H1 (cell line): ENCODE results near the gene COL6A5. TPM values are rescaled to one million over a fixed set of nuclear protein-coding genes. Genes with fewer than 3 reads are reported as not detected.

Experiments used
- CTCF ChIA-PET: fragments of 300-600 bp; sonication (Branson Sonifier 250); formaldehyde crosslinking; loops from one replicate; lab custom pipeline; 2021; ENCODE audit not compliant: partially characterized antibody; lab: Charles Lee
- POLR2A ChIA-PET: fragments of 300-600 bp; sonication (Branson Sonifier 250); formaldehyde crosslinking; loops from one replicate; lab custom pipeline; 2021; ENCODE audit warnings: inconsistent platforms; ENCODE audit not compliant: partially characterized antibody; lab: Charles Lee
- DNase-seq, 2 experiments: peaks; one replicate each; pipeline versions ENCODE4 v3.0.0 to v3.0.0-alpha.2; 2010 to 2022; ENCODE audit warnings: low spot score in 2 of 2, low read depth in 1 of 2, mixed read lengths in 1 of 2
- FAIRE-seq: peaks from 2 replicates; lab custom pipeline; 2011; peaks lifted over from hg19 to GRCh38; lab: Jason Lieb, UNC
- H2AFZ ChIP-seq: 2 replicates; pipeline ENCODE4 v1.8.1; 2012; ENCODE audit warnings: low read length, inconsistent platforms
- H2AK5ac ChIP-seq: 2 replicates; pipeline ENCODE4 v1.6.1; 2013; ENCODE audit warnings: low read depth, low read length
- H2BK120ac ChIP-seq: replicated peaks from 2 replicates; pipeline ENCODE3; 2013; ENCODE audit warnings: low read depth, low read length, inconsistent platforms
- H2BK12ac ChIP-seq: 2 replicates; pipeline ENCODE4 v1.6.1; 2013; ENCODE audit warnings: low read depth, low read length
- H2BK15ac ChIP-seq: 2 replicates; pipeline ENCODE4 v1.6.1; 2013; ENCODE audit warnings: low read length
- H2BK20ac ChIP-seq: 2 replicates; pipeline ENCODE4 v1.6.1; 2013; ENCODE audit warnings: low read length
- H2BK5ac ChIP-seq: 2 replicates; pipeline ENCODE4 v1.6.1; 2013; ENCODE audit warnings: low read depth, low read length
- H3K14ac ChIP-seq: 2 replicates; pipeline ENCODE4 v1.6.1; 2013; ENCODE audit warnings: inconsistent platforms; ENCODE audit not compliant: insufficient read length
- H3K18ac ChIP-seq: 2 replicates; pipeline ENCODE4 v1.6.1; 2013; ENCODE audit warnings: low read length; ENCODE audit errors: extremely low read depth
- H3K23ac ChIP-seq: 2 replicates; pipeline ENCODE4 v1.6.1; 2013; ENCODE audit warnings: inconsistent platforms; ENCODE audit not compliant: insufficient read length
- H3K23me2 ChIP-seq: 2 replicates; pipeline ENCODE4 v1.6.1; 2013; ENCODE audit warnings: low read depth, low read length
- H3K27ac ChIP-seq: 2 replicates; pipeline ENCODE4 v1.6.1; 2011; ENCODE audit warnings: low read depth, low read length, inconsistent platforms
- H3K27me3 ChIP-seq, 4 experiments: replicated peaks in 1 of 4; 1 replicate in 1 of 4; 2 replicates in 3 of 4; pipeline versions ENCODE4 v1.6.1 to v1.8.1; 2011 to 2013; ENCODE audit warnings: low read length in 3 of 4, mild to moderate bottlenecking in 3 of 4, inconsistent platforms in 2 of 4, mixed read lengths in 2 of 4, moderate library complexity in 1 of 4; ENCODE audit not compliant: control insufficient read depth in 3 of 4, insufficient read depth in 3 of 4; ENCODE audit errors: extremely low read depth in 1 of 4
- H3K36me3 ChIP-seq, 4 experiments: 2 replicates each; pipeline versions ENCODE4 v1.6.1 to v1.8.1; 2011 to 2013; ENCODE audit warnings: mild to moderate bottlenecking in 4 of 4, low read length in 3 of 4, moderate library complexity in 2 of 4, control low read depth in 1 of 4, inconsistent platforms in 1 of 4; ENCODE audit not compliant: insufficient read depth in 4 of 4, control insufficient read depth in 2 of 4
- H3K4ac ChIP-seq: replicated peaks from 2 replicates; pipeline ENCODE3; 2013; ENCODE audit warnings: low read length, low read depth, mixed read lengths, inconsistent platforms; ENCODE audit not compliant: insufficient read length
- H3K4me1 ChIP-seq, 4 experiments: replicated peaks in 1 of 4; 1 replicate in 1 of 4; 2 replicates in 3 of 4; pipeline versions ENCODE4 v1.6.1 to v1.8.1; 2011 to 2013; ENCODE audit warnings: low read length in 3 of 4, inconsistent platforms in 2 of 4, mixed read lengths in 1 of 4; ENCODE audit not compliant: insufficient read depth in 4 of 4, control insufficient read depth in 3 of 4
- H3K4me2 ChIP-seq, 2 experiments: 2 replicates each; pipeline versions ENCODE4 v1.6.1 to v1.8.1; 2011 to 2013; ENCODE audit warnings: low read depth in 2 of 2, low read length in 2 of 2, control low read depth in 1 of 2, inconsistent platforms in 1 of 2, mild to moderate bottlenecking in 1 of 2; ENCODE audit not compliant: insufficient read depth in 1 of 2
- H3K4me3 ChIP-seq, 4 experiments: fragments of 200-600, 300-600 bp in 1 of 4; sonication (generic), shearing (Covaris generic), sonication (Bioruptor Twin) in 1 of 4; 2 replicates each; pipeline versions ENCODE4 v1.5.1 to v1.8.1; 2011 to 2016; ENCODE audit warnings: low read length in 4 of 4, low read depth in 3 of 4, control low read depth in 2 of 4, inconsistent platforms in 2 of 4, mild to moderate bottlenecking in 2 of 4, mixed read lengths in 1 of 4, moderate library complexity in 1 of 4; ENCODE audit not compliant: insufficient read depth in 2 of 4; ENCODE audit errors: extremely low read depth in 1 of 4
- H3K56ac ChIP-seq: replicated peaks from 2 replicates; pipeline ENCODE3; 2013; ENCODE audit warnings: low read depth, mild to moderate bottlenecking, mixed read lengths, low read length, inconsistent platforms; ENCODE audit not compliant: insufficient read length
- H3K79me1 ChIP-seq: 2 replicates; pipeline ENCODE4 v1.6.1; 2013; ENCODE audit warnings: low read depth, low read length, control low read depth
- H3K79me2 ChIP-seq, 2 experiments: 2 replicates each; pipeline versions ENCODE4 v1.6.1 to v1.8.1; 2012 to 2013; ENCODE audit warnings: low read length in 2 of 2, mild to moderate bottlenecking in 2 of 2, inconsistent platforms in 1 of 2; ENCODE audit not compliant: insufficient read depth in 2 of 2, control insufficient read depth in 1 of 2
- H3K9ac ChIP-seq, 4 experiments: replicated peaks in 1 of 4; 1 replicate in 1 of 4; 2 replicates in 3 of 4; pipeline versions ENCODE4 v1.6.1 to v1.8.1; 2011 to 2013; ENCODE audit warnings: low read depth in 3 of 4, low read length in 3 of 4, control low read depth in 2 of 4, mild to moderate bottlenecking in 2 of 4, moderate library complexity in 2 of 4, inconsistent platforms in 1 of 4; ENCODE audit errors: extremely low read depth in 1 of 4
- H3K9me3 ChIP-seq, 2 experiments: 2 replicates each; pipeline versions ENCODE4 v1.6.1 to v1.8.1; 2012 to 2013; ENCODE audit warnings: mild to moderate bottlenecking in 2 of 2, moderate library complexity in 2 of 2, control low read depth in 1 of 2, inconsistent platforms in 1 of 2, low read depth in 1 of 2, low read length in 1 of 2, mixed read lengths in 1 of 2; ENCODE audit not compliant: insufficient read depth in 2 of 2
- H4K20me1 ChIP-seq, 2 experiments: replicated peaks in 1 of 2; 2 replicates each; pipeline versions ENCODE3 to v1.8.1; 2011 to 2013; ENCODE audit warnings: inconsistent platforms in 2 of 2, low read length in 2 of 2, mild to moderate bottlenecking in 1 of 2; ENCODE audit not compliant: insufficient read depth in 2 of 2, control insufficient read depth in 1 of 2
- H4K5ac ChIP-seq: 2 replicates; pipeline ENCODE4 v1.6.1; 2013; ENCODE audit warnings: low read length, low read depth, mixed read lengths, inconsistent platforms; ENCODE audit not compliant: insufficient read length
- H4K8ac ChIP-seq: 2 replicates; pipeline ENCODE4 v1.8.0; 2013; ENCODE audit warnings: mild to moderate bottlenecking, moderate library complexity, low read length, inconsistent platforms; ENCODE audit not compliant: insufficient read depth; ENCODE audit errors: extremely low read depth
- H4K91ac ChIP-seq: replicated peaks from 2 replicates; pipeline ENCODE3; 2013; ENCODE audit warnings: low read length, mixed read lengths, inconsistent platforms; ENCODE audit not compliant: insufficient read length
- BACH1 ChIP-seq: IDR thresholded peaks from 2 replicates; pipeline ENCODE4 v1.6.1; 2012; ENCODE audit warnings: low read length, improper control_type of control experiment
- CHD1 ChIP-seq: IDR thresholded peaks from 2 replicates; pipeline ENCODE4 v1.6.1; 2012; ENCODE audit warnings: low read depth, low read length, improper control_type of control experiment
- JUND ChIP-seq: IDR thresholded peaks from 2 replicates; pipeline ENCODE4 v1.6.1; 2011; ENCODE audit warnings: mild to moderate bottlenecking, improper control_type of control experiment, low read length
- KDM1A ChIP-seq: fragments of 200-600, 300-600 bp; sonication (generic); IDR thresholded peaks from 2 replicates; pipeline ENCODE4 v1.7.1; 2016; ENCODE audit warnings: mild to moderate bottlenecking, low read length, borderline replicate concordance
- MAX ChIP-seq: IDR thresholded peaks from 2 replicates; pipeline ENCODE4 v1.6.1; 2012; ENCODE audit warnings: inconsistent platforms
- PHF8 ChIP-seq: fragments of 200-600 bp; sonication (generic); conservative IDR thresholded peaks from 2 replicates; pipeline ENCODE4 v1.7.1; 2012; ENCODE audit warnings: low read depth, mild to moderate bottlenecking, inconsistent platforms, low read length, moderate library complexity
- POLR2AphosphoS5 ChIP-seq: IDR thresholded peaks from 2 replicates; pipeline ENCODE4 v1.6.1; 2011; ENCODE audit warnings: low read depth, low read length
- WGBS, 2 experiments: shearing (Covaris generic) in 1 of 2; methylation state at CpG; one replicate each; pipeline versions ENCODE4 v1.1.6 to v1.1.7; 2013 to 2015; ENCODE audit warnings: low lambda C conversion rate in 2 of 2, mixed read lengths in 2 of 2, inconsistent platforms in 1 of 2, low coverage in 1 of 2, missing lambda C conversion rate in 1 of 2; ENCODE audit not compliant: insufficient replicate concordance in 2 of 2, insufficient coverage in 1 of 2, insufficient read length in 1 of 2; ENCODE audit errors: extremely low coverage in 1 of 2, missing lambda C conversion rate in 1 of 2; 5-methylcytosine and 5-hydroxymethylcytosine counted together
- polyA plus RNA-seq, 7 experiments: library from polyadenylated mRNA; depleted of rRNA in 3 of 7; stranded (reverse) in 5 of 7; unstranded in 2 of 7; fragments of >200 nt in 5 of 7; fragments of 200-250 nt in 2 of 7; gene quantifications; 1 replicate in 5 of 7; 2 replicates in 1 of 7; 4 replicates in 1 of 7; pipeline versions ENCODE4 v1.2.1 to v1.2.3, GENCODE V29; 2011 to 2013; ENCODE audit warnings: missing spikeins in 2 of 7, mixed read lengths in 2 of 7
- total RNA-seq: library from RNA; stranded (reverse); fragmentation: NEBNext Ultra II Directional; extraction: Animal tissue kit (Norgen Biotek cat#: 25700); gene quantifications from 2 replicates; pipeline ENCODE4 v1.2.1, GENCODE V29; 2021

The COL6A5 gene
- total and polyA plus RNA-seq, 2 of the 8 experiments (the other 6 are each of a cell fraction or from before 2014, with no cell fraction given), result 0.05 to 0.06 TPM

GRCh38 chr3:130316169-130316568, 29.3 kb upstream of the COL6A5 start:
- H2BK20ac ChIP-seq, result no peak overlapping the region
- peaks cover 0 to 1% (median 0%) of the 10 kb centered on the region in 4 experiments; a peak in 1 of 7 replicates for H3K27me3 ChIP-seq
- H3K9ac ChIP-seq, result no peak overlapping the region
- POLR2A ChIA-PET, result no interaction called here
- no peak overlapping the region for H3K4me3 ChIP-seq
- H3K79me2 ChIP-seq, result no peaks in the 10 kb centered on the region
- no peak overlapping the region for H2BK12ac ChIP-seq
- H4K91ac ChIP-seq, result no peak overlapping the region
- CTCF ChIA-PET, result no interaction called here
- no peaks in the 10 kb centered on the region for H4K20me1 ChIP-seq
- H3K4me2 ChIP-seq, result no peak overlapping the region
- no peak overlapping the region for H3K18ac ChIP-seq
- FAIRE-seq, result no peak
- H3K23ac ChIP-seq, result no peak overlapping the region
- no peak overlapping the region for H4K8ac ChIP-seq
- H3K23me2 ChIP-seq, result no peaks in the 10 kb centered on the region
- H3K79me1 ChIP-seq, result no peaks in the 10 kb centered on the region
- H2AK5ac ChIP-seq, result no peak overlapping the region
- no peak overlapping the region for H2BK120ac ChIP-seq
- WGBS, 2 experiments, result 91% methylated on average over 2 of the region's 2 CpGs; no CpG with 5 or more reads in 1 of the 2 experiments
- no peak overlapping the region for H4K5ac ChIP-seq
- H3K14ac ChIP-seq, result no peak overlapping the region
- H2AFZ ChIP-seq, result no peak overlapping the region
- no peaks in the 10 kb centered on the region for H3K4me1 ChIP-seq
- H3K36me3 ChIP-seq, result no peaks in the 10 kb centered on the region
- no peak overlapping the region for H3K56ac ChIP-seq
- TF ChIP-seq BACH1, result no peak
- no peak for TF ChIP-seq POLR2AphosphoS5
- TF ChIP-seq JUND, result no peak
- no peak for TF ChIP-seq KDM1A
- no peak for TF ChIP-seq MAX
- TF ChIP-seq PHF8, result no peak
- no peak for TF ChIP-seq CHD1
- TF ChIP-seq, all 59 proteins: peak for 0
- Histone ChIP-seq H3K4ac (no peak overlapping the region), H2BK5ac (no peak overlapping the region), H2BK15ac (no peak overlapping the region), H3K27ac (no peak overlapping the region), H3K9me3 (no peaks in the 10 kb centered on the region)
- DNase-seq, result no peak
